ENCODE measurements around the gene CLEC4G.
"Not testable (repeated sequence)": the region's sequence is repeated elsewhere in the genome, so short reads cannot be mapped to it uniquely, and the experiment has no call there.

The CLEC4G gene

GRCh38 chr19:7732045-7732444 lies at the start of gene CLEC4G:
Gene CLEC4G, minus strand, starts transcription at chr19:7732110. Its CDS starts 8 bp downstream, at chr19:7732102.
- DNase-seq, result no peak

- no peak for DNase-seq
These were observed 49.2 kb upstream of the CLEC4G start for GRCh38 chr19:7781157-7781556.

GRCh38 chr19:7779631-7780486 lies 47.9 kb upstream of the CLEC4G start:
- no peak for DNase-seq

GRCh38 chr19:7778081-7778480 lies 46.2 kb upstream of the CLEC4G start:
- no peak for DNase-seq

- no peak for DNase-seq
These were observed 43.9 kb upstream of the CLEC4G start for GRCh38 chr19:7775761-7776160.

GRCh38 chr19:7773841-7774240 lies 41.9 kb upstream of the CLEC4G start:
- DNase-seq, result no peak

GRCh38 chr19:7772752-7773291 lies 40.9 kb upstream of the CLEC4G start:
- no peak for DNase-seq

GRCh38 chr19:7771072-7771471 lies 39.2 kb upstream of the CLEC4G start:
- DNase-seq, result no peak

- DNase-seq, result no peak
These were observed 37.3 kb upstream of the CLEC4G start for GRCh38 chr19:7769171-7769570.

- DNase-seq, result no peak
These were observed 35.6 kb upstream of the CLEC4G start for GRCh38 chr19:7767487-7767886.

GRCh38 chr19:7766535-7766934 lies 34.6 kb upstream of the CLEC4G start:
- DNase-seq, result no peak

GRCh38 chr19:7765043-7765442 lies 33.1 kb upstream of the CLEC4G start:
- DNase-seq, result not testable (repeated sequence)

GRCh38 chr19:7764157-7764556 lies 32.2 kb upstream of the CLEC4G start:
- DNase-seq, result not testable (repeated sequence)

- no peak for DNase-seq
These were observed 31.8 kb upstream of the CLEC4G start for GRCh38 chr19:7763696-7764095.

GRCh38 chr19:7762719-7763293 lies 30.9 kb upstream of the CLEC4G start, which contains the start of gene CLEC4M:
Gene CLEC4M, plus strand, starts transcription at chr19:7763243. Its CDS starts 24 bp downstream, at chr19:7763267.
- no peak for DNase-seq

GRCh38 chr19:7759156-7759555 lies 27.2 kb upstream of the CLEC4G start:
- no peak for DNase-seq

- no peak for DNase-seq
These were observed 25.4 kb upstream of the CLEC4G start for GRCh38 chr19:7757358-7757757.

- no peak for DNase-seq
These were observed 24.3 kb upstream of the CLEC4G start for GRCh38 chr19:7756258-7756657.

GRCh38 chr19:7751157-7751783 lies 19.4 kb upstream of the CLEC4G start:
- peak; percentile 57 for DNase-seq

- peak; percentile 25 for DNase-seq
These were observed 16.8 kb upstream of the CLEC4G start for GRCh38 chr19:7748756-7749155.

GRCh38 chr19:7748171-7748570 lies 16.3 kb upstream of the CLEC4G start:
- no peak for DNase-seq

GRCh38 chr19:7746903-7747884 lies 15.3 kb upstream of the CLEC4G start, which contains the start of gene CD209:
Gene CD209, minus strand, starts transcription at chr19:7747534. Its CDS starts 23 bp downstream, at chr19:7747511.
- DNase-seq, result no peak

Measured in CD4-positive, alpha-beta T cell treated with Interferon gamma for 1 hour (primary cell).